ENCODE data around the gene SHLD1.

- no peak for TF ChIP-seq CTCF (IDR thresholded peaks at IDR 0.05; ENCODE audit: insufficient read depth, low read depth, low read length)
- no peak for TF ChIP-seq EZH2 (IDR thresholded peaks at IDR 0.05; ENCODE audit: insufficient read depth, low read length)
Observed at GRCh38 chr20:5900908-5901307, 150.7 kb downstream of the SHLD1 start.
